Urinary bladder (tissue), 4 donors: ENCODE results near the gene PCK1. TPM values are rescaled to one million over a fixed set of nuclear protein-coding genes. Genes with fewer than 3 reads are reported as not detected.

ENCODE experiments used
- DNase-seq: peaks from one replicate; pipeline ENCODE4 v3.0.0-alpha.2; 2015; ENCODE audit errors: extremely low spot score
- H3K27ac ChIP-seq: one replicate; pipeline ENCODE4 v1.5.1; 2013; ENCODE audit warnings: low read depth, mild to moderate bottlenecking, moderate library complexity
- H3K36me3 ChIP-seq: one replicate; pipeline ENCODE4 v1.6.1; 2013; ENCODE audit warnings: mild to moderate bottlenecking, moderate library complexity; ENCODE audit not compliant: insufficient read depth
- H3K4me1 ChIP-seq: one replicate; pipeline ENCODE4 v1.6.1; 2013; ENCODE audit warnings: mild to moderate bottlenecking, moderate library complexity; ENCODE audit not compliant: insufficient read depth
- H3K4me3 ChIP-seq: one replicate; pipeline ENCODE4 v1.5.1; 2013; ENCODE audit warnings: low read depth, low read length
- WGBS: extraction: QIAGEN DNeasy Blood & Tissue Kit; methylation state at CpG from one replicate; pipeline ENCODE4 v1.1.7; 2013; 5-methylcytosine and 5-hydroxymethylcytosine counted together
- polyA plus RNA-seq: library from polyadenylated mRNA; stranded (reverse); fragments of 200-250 nt; gene quantifications from one replicate; pipeline ENCODE4 v1.2.3, GENCODE V29; 2013
- total RNA-seq: library from RNA; depleted of rRNA; stranded (reverse); fragments of >200 nt; gene quantifications from one replicate; pipeline ENCODE4 v1.2.3, GENCODE V29; 2014
- donor health status: healthy with polysubstance abuse.
- donor health status: healthy.

PCK1 gene
- total and polyA plus RNA-seq, 2 donors, result 0.79 to 2.9 TPM

GRCh38 chr20:57588596-57588995 is 27.7 kb downstream of the PCK1 start:
- Histone ChIP-seq H3K4me3 (no peak overlapping the region), H3K36me3 (no peaks in the 10 kb centered on the region), H3K4me1 (no peaks in the 10 kb centered on the region), H3K27ac (no peak overlapping the region)
- no peak for DNase-seq
- WGBS, result 86% methylated on average over 5 of the region's 5 CpGs

GRCh38 chr20:57589123-57589727 is 28.3 kb downstream of the PCK1 start:
- Histone ChIP-seq H3K36me3 (no peaks in the 10 kb centered on the region), H3K4me1 (no peaks in the 10 kb centered on the region), H3K27ac (no peak overlapping the region), H3K4me3 (no peak overlapping the region)
- 84% methylated on average over 6 of the region's 6 CpGs for WGBS
- DNase-seq, result no peak

- H3K36me3 ChIP-seq, result no peaks in the 10 kb centered on the region
- no peak overlapping the region for H3K27ac ChIP-seq
- H3K4me3 ChIP-seq, result no peak overlapping the region
- 79% methylated on average over 16 of the region's 16 CpGs for WGBS
- no peak for DNase-seq
- H3K4me1 ChIP-seq, result no peaks in the 10 kb centered on the region
Observed at GRCh38 chr20:57589728-57590484, 29.0 kb downstream of the PCK1 start.

- no peaks in the 10 kb centered on the region for H3K36me3 ChIP-seq
- H3K27ac ChIP-seq, result no peak overlapping the region
- 90% methylated on average over 18 of the region's 18 CpGs for WGBS
- DNase-seq, result no peak
- H3K4me3 ChIP-seq, result no peak overlapping the region
- H3K4me1 ChIP-seq, result no peaks in the 10 kb centered on the region
Observed at GRCh38 chr20:57590485-57591288, 29.8 kb downstream of the PCK1 start.

- 86% methylated on average over 15 of the region's 15 CpGs for WGBS
- H3K27ac ChIP-seq, result no peak overlapping the region
- H3K4me3 ChIP-seq, result no peak overlapping the region
- no peaks in the 10 kb centered on the region for H3K36me3 ChIP-seq
- DNase-seq, result no peak
- H3K4me1 ChIP-seq, result no peaks in the 10 kb centered on the region
Observed at GRCh38 chr20:57591289-57592229, 30.6 kb downstream of the PCK1 start.

- H3K4me3 ChIP-seq, result no peak overlapping the region
- H3K4me1 ChIP-seq, result no peaks in the 10 kb centered on the region
- no peaks in the 10 kb centered on the region for H3K36me3 ChIP-seq
- no peak overlapping the region for H3K27ac ChIP-seq
- no peak for DNase-seq
- WGBS, result 88% methylated on average over 22 of the region's 22 CpGs
Observed at GRCh38 chr20:57592263-57593092, 31.6 kb downstream of the PCK1 start.

GRCh38 chr20:57593134-57593886 is 32.4 kb downstream of the PCK1 start:
- DNase-seq, result no peak
- Histone ChIP-seq H3K4me3 (no peak overlapping the region), H3K4me1 (no peaks in the 10 kb centered on the region), H3K27ac (no peak overlapping the region), H3K36me3 (no peaks in the 10 kb centered on the region)
- 52% methylated on average over 17 of the region's 17 CpGs for WGBS

GRCh38 chr20:57594092-57594951 is 33.4 kb downstream of the PCK1 start:
- DNase-seq, result no peak
- 34% methylated on average over 27 of the region's 27 CpGs for WGBS
- Histone ChIP-seq H3K4me1 (no peaks in the 10 kb centered on the region), H3K36me3 (no peaks in the 10 kb centered on the region), H3K4me3 (no peak overlapping the region), H3K27ac (no peak overlapping the region)

- no peak for DNase-seq
- 84% methylated on average over 25 of the region's 25 CpGs for WGBS
- H3K4me3 ChIP-seq, result no peak overlapping the region
- no peaks in the 10 kb centered on the region for H3K36me3 ChIP-seq
- no peaks in the 10 kb centered on the region for H3K4me1 ChIP-seq
- H3K27ac ChIP-seq, result no peak overlapping the region
Observed at GRCh38 chr20:57595041-57596030, 34.4 kb downstream of the PCK1 start.

- WGBS, result 73% methylated on average over 11 of the region's 11 CpGs
- no peak for DNase-seq
Observed at GRCh38 chr20:57596358-57596757, 35.4 kb downstream of the PCK1 start.

More at GRCh38 chr20:57596358-57596757, 35.4 kb downstream of the PCK1 start:
- Histone ChIP-seq H3K27ac (no peak overlapping the region), H3K36me3 (no peaks in the 10 kb centered on the region), H3K4me1 (no peaks in the 10 kb centered on the region), H3K4me3 (no peak overlapping the region)
